Coronary artery (tissue), 2 donors: ENCODE measurements around the gene ZNF24.

Experiments
- DNase-seq: peaks from one replicate; pipeline ENCODE4 v3.0.0-alpha.2; 2017; ENCODE audit warnings: low spot score
- H3K27ac ChIP-seq, 2 donors: fragments of 200-600 bp; sonication (generic); one replicate each; pipeline ENCODE4 v1.5.1; 2016 to 2019
- H3K4me3 ChIP-seq: fragments of 200-600 bp; sonication (generic); 2 replicates; pipeline ENCODE4 v1.5.1; 2016; ENCODE audit warnings: mild to moderate bottlenecking, moderate library complexity
- CTCF ChIP-seq: fragments of 200-600 bp; sonication (generic); IDR thresholded peaks from one replicate; pipeline ENCODE4 v1.5.1; 2019; ENCODE audit warnings: antibody characterized with exemption

The ZNF24 gene

GRCh38 chr18:35303610-35304009 is 40.6 kb downstream of the ZNF24 start:
- Histone ChIP-seq H3K4me3 (no peak overlapping the region), H3K27ac (no peak overlapping the region)
- no peak for DNase-seq
- TF ChIP-seq CTCF, result no peak

GRCh38 chr18:35296060-35296459 is 48.2 kb downstream of the ZNF24 start:
- DNase-seq, result no peak
- TF ChIP-seq CTCF, result no peak
- Histone ChIP-seq H3K27ac (no peak overlapping the region), H3K4me3 (no peak overlapping the region)

- no peak for TF ChIP-seq CTCF
- Histone ChIP-seq H3K27ac (no peak overlapping the region), H3K4me3 (peak overlapping the region; percentile 82)
- DNase-seq, result no peak
These were observed 53.1 kb downstream of the ZNF24 start for GRCh38 chr18:35291166-35291565.

GRCh38 chr18:35290094-35290735 is 54.0 kb downstream of the ZNF24 start, which contains the start of gene ZSCAN30:
ZSCAN30 (minus strand) TSS chr18:35290229; CDS start chr18:35264352, 25,877 bp downstream.
- TF ChIP-seq CTCF, result no peak
- peak within 1 kb of the TSS; percentile 86 to 92 for H3K27ac ChIP-seq
- peak within 1 kb of the TSS; percentile 82 for H3K4me3 ChIP-seq
- peak; percentile 96 for DNase-seq

- no peak for DNase-seq
- Histone ChIP-seq H3K4me3 (peak overlapping the region; percentile 82), H3K27ac (peak overlapping the region; percentile 86 to 92)
- TF ChIP-seq CTCF, result no peak
These were observed 54.5 kb downstream of the ZNF24 start for GRCh38 chr18:35289727-35290093.

- TF ChIP-seq CTCF, result no peak
- Histone ChIP-seq H3K4me3 (peak overlapping the region; percentile 82), H3K27ac (peak overlapping the region; percentile 86 to 92)
- no peak for DNase-seq
These were observed 54.9 kb downstream of the ZNF24 start for GRCh38 chr18:35289293-35289692.

- Histone ChIP-seq H3K4me3 (no peak overlapping the region), H3K27ac (no peak overlapping the region)
- DNase-seq, result no peak
- no peak for TF ChIP-seq CTCF
These were observed 59.4 kb downstream of the ZNF24 start for GRCh38 chr18:35284841-35285240.
